Activated CD4-positive, CD25-positive, alpha-beta regulatory T cell (primary cell): ENCODE data around the gene ANO3.
"Not testable (repeated sequence)": the region's sequence is repeated elsewhere in the genome, so short reads cannot be mapped to it uniquely, and the experiment has no call there.

Experiments
- DNase-seq, 4 experiments: peaks; one replicate each; lab custom pipeline; 2025; lab: John Stamatoyannopoulos, UW

The ANO3 gene

DNA sequence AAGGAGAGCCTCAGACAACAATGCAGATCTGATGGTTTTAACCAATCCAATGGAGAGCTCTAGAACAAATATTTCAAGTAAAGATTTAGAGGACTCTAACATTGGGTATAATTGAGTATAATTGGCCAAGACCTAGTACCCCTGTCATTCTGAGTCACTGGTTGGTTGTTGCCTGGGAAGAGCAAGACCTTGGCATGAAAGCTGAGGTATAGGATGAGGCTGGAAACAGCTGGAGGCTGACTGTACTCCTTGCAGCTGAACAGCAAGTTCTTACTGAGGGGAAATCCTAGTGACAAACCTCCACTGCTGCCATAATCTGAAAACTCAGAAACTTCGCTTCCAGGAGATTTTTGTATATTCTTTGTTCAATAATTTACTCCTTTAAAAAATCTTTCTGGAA, 294.4 kb downstream of the ANO3 start:
- no peak for DNase-seq

- DNase-seq: no peak
These were observed 300.8 kb downstream of the ANO3 start for GRCh38 chr11:26632691-26633159.

DNA sequence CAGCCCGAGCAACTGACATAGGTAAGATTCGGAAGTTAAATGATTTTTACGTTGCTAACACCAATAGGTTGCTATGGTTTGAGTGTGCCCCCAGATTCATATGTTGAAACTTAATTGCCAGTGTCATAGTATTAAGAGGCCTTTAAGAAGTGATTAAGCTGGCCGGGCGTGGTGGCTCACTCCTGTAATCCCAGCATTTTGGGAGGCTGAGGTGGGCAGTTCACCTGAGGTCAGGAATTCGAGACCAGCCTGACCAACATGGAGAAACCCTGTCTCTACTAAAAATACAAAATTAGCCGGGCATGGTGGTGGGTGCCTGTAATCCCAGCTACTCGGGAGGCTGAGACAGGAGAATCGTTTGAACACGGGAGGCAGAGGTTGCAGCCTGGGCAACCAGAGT, 311.4 kb downstream of the ANO3 start:
- DNase-seq: not testable (repeated sequence)

DNA sequence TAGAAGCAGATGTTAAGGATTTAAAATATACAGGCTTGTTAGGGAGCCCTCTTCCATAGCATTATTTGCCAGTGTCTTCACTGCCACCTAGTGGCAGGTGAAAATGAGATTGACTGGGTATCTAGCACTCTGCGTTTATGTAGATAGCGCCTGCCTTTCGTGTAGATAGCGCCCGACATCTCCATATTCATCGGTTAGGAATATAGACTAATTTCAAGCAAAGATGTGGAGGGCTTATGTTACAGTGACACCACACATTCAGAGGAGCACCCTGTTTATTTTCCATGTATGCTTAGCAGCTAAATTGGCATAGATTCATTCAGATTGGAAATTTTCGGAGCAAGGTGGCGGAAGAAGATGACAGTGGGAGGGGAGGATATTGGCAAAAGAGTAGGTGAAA, 318.0 kb downstream of the ANO3 start:
- no peak for DNase-seq

GRCh38 chr11:26651916-26652315, 320.0 kb downstream of the ANO3 start:
- DNase-seq: no peak

DNA sequence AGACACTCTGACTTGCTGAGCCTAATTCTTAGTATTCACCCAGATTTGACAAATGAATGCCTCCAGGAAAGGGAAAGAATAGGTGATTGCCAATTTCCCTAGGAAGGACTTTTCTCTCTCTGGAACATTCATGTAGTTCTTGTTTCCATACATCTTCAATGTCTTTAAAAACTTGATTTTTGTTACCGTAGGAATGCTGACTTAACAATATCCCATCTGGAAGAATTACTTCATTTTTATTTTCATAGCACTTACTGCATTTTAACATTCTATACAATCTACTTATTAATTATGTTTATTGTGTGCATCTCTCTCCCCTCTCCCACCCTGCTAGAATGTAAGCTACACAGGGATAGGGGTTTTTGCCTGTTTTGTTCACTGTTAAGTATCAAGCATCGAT, 323.4 kb downstream of the ANO3 start:
- no peak for DNase-seq

- no peak for DNase-seq
These were observed 331.0 kb downstream of the ANO3 start for GRCh38 chr11:26662916-26663315.

DNA sequence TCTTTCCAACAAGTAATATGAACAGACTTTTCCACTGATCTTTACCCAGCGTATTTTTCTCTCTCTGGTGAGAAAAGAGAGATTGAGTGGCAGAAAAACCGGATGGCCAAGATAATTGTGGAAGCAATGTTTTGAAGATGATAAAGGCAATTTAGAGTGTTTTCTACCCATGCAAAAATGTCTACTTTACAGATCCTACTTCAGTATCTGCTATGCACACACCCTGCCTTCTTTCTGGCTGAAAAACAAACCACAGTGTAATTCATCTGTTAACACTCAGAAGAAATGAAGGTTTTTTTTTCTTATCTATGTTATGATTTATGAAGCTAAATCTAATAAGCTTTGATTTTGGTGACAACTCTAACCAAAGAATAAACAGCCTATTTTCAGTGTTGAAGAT, 333.1 kb downstream of the ANO3 start:
- no peak for DNase-seq

DNA sequence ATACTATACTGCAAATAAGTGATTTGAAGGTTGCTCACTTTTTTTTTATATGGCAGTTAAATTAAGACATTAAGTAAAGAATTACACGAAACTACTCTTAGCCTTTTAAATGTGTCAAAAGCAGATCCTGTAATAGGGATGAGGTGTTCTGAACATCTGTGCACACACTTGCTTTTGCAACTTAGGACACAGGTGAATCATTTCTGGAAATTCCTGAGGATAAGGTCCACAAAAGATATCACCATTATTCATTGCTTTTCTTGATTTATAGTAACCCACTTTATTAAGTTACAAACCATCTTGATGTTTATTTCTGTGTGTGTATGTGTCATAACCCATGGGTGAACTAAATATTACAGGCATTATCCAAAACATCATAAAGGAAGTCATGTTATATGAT, 334.0 kb downstream of the ANO3 start:
- no peak for DNase-seq

- DNase-seq: no peak
These were observed 343.5 kb downstream of the ANO3 start for GRCh38 chr11:26675233-26675928.

GRCh38 chr11:26676641-26677040, 344.7 kb downstream of the ANO3 start:
- DNase-seq: no peak

DNA sequence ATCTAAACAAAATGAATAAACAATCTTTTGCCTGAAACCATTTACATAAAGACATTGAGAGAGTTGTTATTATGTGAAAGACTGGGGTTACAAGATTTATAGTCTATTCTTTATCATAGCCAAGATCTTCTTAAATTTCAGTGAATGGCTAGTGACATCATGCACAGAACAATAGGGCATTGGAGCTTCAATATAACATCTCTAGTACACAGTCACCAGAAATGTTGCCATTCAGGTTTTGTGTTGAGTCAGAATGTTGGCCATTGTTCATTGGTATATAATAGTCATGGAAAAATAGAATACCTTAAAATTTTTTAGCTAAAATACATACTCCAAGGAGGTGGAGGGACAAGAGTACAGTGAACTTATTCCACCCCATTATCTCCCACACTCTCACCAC, 345.6 kb downstream of the ANO3 start:
- no peak for DNase-seq

DNA sequence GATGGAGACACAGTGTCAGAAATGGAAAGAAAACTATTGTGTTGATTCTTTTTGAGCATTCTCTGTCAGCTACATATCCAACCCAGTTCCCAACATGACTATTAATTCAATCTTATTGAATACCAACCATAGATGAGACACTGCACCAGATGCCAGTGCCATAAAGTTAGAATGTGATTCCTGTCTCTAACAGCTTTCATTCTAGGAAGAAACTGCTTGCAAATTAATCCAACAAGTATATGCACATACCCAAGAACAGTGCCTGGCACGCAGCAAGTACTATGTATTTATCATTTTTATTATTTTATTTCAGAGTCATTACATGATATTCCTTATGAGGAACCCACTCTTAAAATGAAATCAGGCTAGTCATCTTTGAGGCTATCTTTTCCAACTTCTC, 355.4 kb downstream of the ANO3 start:
- DNase-seq: no peak

GRCh38 chr11:26688701-26689100, 356.8 kb downstream of the ANO3 start:
- DNase-seq: no peak

- DNase-seq: no peak
These were observed 364.4 kb downstream of the ANO3 start for GRCh38 chr11:26696330-26696729.

GRCh38 chr11:26698224-26698623, 366.3 kb downstream of the ANO3 start:
- DNase-seq: no peak

- DNase-seq: no peak
These were observed 368.8 kb downstream of the ANO3 start for GRCh38 chr11:26700574-26701235.

DNA sequence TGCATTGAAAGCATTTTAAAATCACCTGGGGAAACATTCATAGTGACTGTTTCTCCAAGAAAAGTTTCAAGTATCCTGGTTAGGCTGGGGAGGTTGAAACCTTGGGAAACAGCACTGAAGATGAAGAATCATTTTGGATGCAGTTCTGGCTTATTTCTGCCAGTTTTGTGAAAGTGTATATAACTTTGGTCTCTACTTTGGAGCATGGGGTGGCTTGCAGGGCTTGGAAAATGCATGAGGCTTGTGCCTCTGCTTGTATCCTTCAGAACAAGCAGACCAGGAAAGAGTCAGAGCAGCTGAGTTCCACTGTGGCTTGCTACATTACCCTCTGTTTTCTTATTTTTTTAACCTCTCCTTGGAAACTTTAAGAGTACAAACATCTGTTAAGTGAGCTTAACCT, 370.5 kb downstream of the ANO3 start:
- no peak for DNase-seq

DNA sequence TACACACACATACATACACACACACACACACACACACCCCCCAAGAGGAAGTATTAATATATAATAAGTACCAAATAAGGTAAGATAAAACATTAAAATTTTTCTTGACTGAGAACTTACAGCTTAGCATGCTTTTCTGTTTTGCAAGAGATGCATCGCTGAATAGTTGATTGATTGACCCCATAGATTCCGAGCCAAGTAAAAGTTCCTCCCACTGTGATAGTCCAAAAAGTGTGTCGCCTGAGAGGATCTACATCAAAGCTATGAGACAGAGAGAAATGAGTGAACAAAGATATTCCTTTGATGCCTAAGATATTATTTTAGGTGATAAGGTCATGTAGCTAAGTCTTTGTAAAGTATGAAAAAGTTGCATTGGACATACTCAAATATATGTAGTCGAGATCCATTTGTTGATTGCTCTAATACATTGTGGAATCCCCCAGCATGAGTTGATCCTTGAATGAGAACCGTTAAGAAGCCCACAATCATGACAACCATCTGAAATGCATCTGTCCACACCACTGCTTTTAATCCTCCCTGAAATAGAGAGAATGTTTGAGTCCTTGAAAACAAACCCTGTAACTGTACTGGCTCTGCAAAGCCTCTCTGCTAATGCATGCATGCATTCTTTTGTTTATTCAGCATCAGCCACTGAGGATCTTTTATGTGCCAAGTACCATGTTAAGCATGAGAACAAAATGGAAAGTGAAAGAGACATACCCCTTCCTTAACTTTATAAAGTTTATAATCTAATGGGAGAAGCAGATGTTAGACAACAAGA, 371.7 kb downstream of the ANO3 start:
- no peak for DNase-seq

GRCh38 chr11:26704249-26704648, 372.3 kb downstream of the ANO3 start:
- DNase-seq: no peak

GRCh38 chr11:26706181-26706580, 374.3 kb downstream of the ANO3 start:
- DNase-seq: no peak

DNA sequence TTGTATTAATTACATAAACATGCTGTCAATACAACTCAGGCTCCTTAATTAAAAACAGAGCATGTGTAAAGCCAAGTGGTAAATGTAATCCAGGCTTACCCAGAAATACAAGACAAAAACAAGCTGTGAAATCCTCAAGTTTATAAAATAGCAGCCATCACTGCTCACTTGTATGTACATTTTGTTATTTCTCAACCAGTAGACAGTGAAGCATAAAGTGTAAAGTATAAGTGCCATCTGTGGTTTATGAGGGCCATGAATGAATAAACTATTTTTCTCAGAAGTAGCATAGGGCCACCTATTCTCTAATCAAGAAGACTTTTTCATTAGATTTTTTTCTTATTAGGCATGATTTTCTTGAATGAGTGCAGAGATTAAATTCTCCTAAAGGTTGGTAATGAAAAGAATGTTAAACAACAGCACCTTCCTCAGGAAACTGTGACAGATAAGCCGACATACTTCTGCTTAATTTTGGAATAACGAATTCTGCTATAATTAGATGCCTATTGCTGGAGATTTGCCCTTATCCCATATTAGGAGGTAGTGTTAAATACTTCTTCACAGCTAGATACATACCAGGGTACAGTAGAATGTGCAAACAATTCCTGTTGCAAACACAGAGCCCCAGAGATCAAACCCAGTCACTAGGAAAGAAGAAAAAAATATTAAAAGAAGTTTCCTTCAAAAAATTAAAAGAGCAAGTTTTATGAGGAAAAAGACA, 377.0 kb downstream of the ANO3 start:
- DNase-seq: no peak
